IMR-90 (cell line): ENCODE results near the gene EPS15.

ENCODE experiments used
- FOS ChIP-seq: fragments of 150-350 bp; IDR thresholded peaks from 2 replicates; pipeline ENCODE4 v1.6.1; 2016; ENCODE audit warnings: low read depth, low read length
- MAFK ChIP-seq: IDR thresholded peaks from 2 replicates; pipeline ENCODE4 v1.6.1; 2012; ENCODE audit warnings: low read depth, low read length, improper control_type of control experiment
- MXI1 ChIP-seq: IDR thresholded peaks from 2 replicates; pipeline ENCODE4 v1.6.1; 2012; ENCODE audit warnings: low read depth, mild to moderate bottlenecking, low read length, moderate library complexity, borderline replicate concordance
- POLR2A ChIP-seq: IDR thresholded peaks from 2 replicates; pipeline ENCODE4 v1.6.1; 2012; ENCODE audit warnings: mild to moderate bottlenecking, low read depth, low read length
- RCOR1 ChIP-seq: IDR thresholded peaks from 2 replicates; pipeline ENCODE4 v1.6.1; 2012; ENCODE audit warnings: mild to moderate bottlenecking, low read length, improper control_type of control experiment; ENCODE audit not compliant: insufficient replicate concordance
- RFX5 ChIP-seq: IDR thresholded peaks from 2 replicates; pipeline ENCODE4 v1.8.0; 2012; ENCODE audit warnings: low read depth, mild to moderate bottlenecking, low read length, moderate library complexity
- SMC3 ChIP-seq: fragments of 150-350 bp; IDR thresholded peaks from 2 replicates; pipeline ENCODE4 v1.6.1; 2016; ENCODE audit warnings: low read depth, mild to moderate bottlenecking, antibody characterized with exemption, low read length, moderate library complexity
- TF ChIP-seq, protein P1 (sequence below): conservative IDR thresholded peaks from 2 replicates; pipeline ENCODE4 v1.5.1; 2012; ENCODE audit warnings: mild to moderate bottlenecking, low read depth, low read length, improper control_type of control experiment
- TF ChIP-seq, protein P2 (sequence below): fragments of 150-350 bp; IDR thresholded peaks from 2 replicates; pipeline ENCODE4 v1.6.1; 2016; ENCODE audit warnings: low read depth, mild to moderate bottlenecking, low read length, moderate library complexity, borderline replicate concordance
- TF ChIP-seq, protein P3 (sequence below): fragments of 150-350 bp; IDR thresholded peaks from 2 replicates; pipeline ENCODE4 v1.6.1; 2017; ENCODE audit warnings: mild to moderate bottlenecking, antibody characterized with exemption, low read length, low read depth

DNA sequence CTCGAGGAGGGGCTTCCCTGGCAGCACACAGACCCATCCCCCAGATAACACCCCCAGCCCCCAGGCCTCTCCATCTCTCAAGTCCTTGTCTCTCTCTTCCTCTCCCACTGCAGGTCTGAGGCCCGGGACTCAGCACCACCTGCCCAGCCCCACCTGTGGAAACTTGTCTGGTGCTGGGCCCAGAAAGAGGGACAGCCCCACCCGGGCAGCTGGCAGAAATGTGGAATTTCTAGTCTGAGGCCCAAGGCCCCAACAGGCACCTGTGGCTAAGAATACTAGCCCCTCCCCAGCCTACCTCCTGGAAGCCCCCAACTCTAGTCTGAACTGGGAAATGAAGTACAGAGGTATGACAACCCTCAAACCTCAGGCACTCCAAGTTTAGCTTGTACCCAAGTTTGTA lies 204.1 kb downstream of the EPS15 start:
- TF ChIP-seq RFX5 (no peak), POLR2A (no peak), MAFK (no peak), MXI1 (no peak), FOS (no peak), RCOR1 (no peak), SMC3 (no peak)
- TF ChIP-seq, protein P1, sequence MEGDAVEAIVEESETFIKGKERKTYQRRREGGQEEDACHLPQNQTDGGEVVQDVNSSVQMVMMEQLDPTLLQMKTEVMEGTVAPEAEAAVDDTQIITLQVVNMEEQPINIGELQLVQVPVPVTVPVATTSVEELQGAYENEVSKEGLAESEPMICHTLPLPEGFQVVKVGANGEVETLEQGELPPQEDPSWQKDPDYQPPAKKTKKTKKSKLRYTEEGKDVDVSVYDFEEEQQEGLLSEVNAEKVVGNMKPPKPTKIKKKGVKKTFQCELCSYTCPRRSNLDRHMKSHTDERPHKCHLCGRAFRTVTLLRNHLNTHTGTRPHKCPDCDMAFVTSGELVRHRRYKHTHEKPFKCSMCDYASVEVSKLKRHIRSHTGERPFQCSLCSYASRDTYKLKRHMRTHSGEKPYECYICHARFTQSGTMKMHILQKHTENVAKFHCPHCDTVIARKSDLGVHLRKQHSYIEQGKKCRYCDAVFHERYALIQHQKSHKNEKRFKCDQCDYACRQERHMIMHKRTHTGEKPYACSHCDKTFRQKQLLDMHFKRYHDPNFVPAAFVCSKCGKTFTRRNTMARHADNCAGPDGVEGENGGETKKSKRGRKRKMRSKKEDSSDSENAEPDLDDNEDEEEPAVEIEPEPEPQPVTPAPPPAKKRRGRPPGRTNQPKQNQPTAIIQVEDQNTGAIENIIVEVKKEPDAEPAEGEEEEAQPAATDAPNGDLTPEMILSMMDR = no peak
- TF ChIP-seq, protein P2, sequence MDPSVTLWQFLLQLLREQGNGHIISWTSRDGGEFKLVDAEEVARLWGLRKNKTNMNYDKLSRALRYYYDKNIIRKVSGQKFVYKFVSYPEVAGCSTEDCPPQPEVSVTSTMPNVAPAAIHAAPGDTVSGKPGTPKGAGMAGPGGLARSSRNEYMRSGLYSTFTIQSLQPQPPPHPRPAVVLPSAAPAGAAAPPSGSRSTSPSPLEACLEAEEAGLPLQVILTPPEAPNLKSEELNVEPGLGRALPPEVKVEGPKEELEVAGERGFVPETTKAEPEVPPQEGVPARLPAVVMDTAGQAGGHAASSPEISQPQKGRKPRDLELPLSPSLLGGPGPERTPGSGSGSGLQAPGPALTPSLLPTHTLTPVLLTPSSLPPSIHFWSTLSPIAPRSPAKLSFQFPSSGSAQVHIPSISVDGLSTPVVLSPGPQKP = no peak
- TF ChIP-seq, protein P3, sequence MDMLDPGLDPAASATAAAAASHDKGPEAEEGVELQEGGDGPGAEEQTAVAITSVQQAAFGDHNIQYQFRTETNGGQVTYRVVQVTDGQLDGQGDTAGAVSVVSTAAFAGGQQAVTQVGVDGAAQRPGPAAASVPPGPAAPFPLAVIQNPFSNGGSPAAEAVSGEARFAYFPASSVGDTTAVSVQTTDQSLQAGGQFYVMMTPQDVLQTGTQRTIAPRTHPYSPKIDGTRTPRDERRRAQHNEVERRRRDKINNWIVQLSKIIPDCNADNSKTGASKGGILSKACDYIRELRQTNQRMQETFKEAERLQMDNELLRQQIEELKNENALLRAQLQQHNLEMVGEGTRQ = no peak
